GM12875 (cell line): ENCODE results near the gene MYLK.

Experiments
- H3K4me3 ChIP-seq: one replicate; pipeline ENCODE4 v1.5.1; 2011; ENCODE audit warnings: low read depth, low read length, control low read depth
- CTCF ChIP-seq: IDR thresholded peaks from 2 replicates; pipeline ENCODE4 v1.5.1; 2011; ENCODE audit warnings: low read depth, mild to moderate bottlenecking, control low read depth, inconsistent platforms, low read length, moderate library complexity, borderline replicate concordance; ENCODE audit not compliant: insufficient read depth

The MYLK gene

GRCh38 chr3:123755085-123755484 lies 129.0 kb downstream of the MYLK start:
- H3K4me3 ChIP-seq: no peak overlapping the region
- TF ChIP-seq CTCF: no peak

GRCh38 chr3:123753286-123753685 lies 130.8 kb downstream of the MYLK start:
- H3K4me3 ChIP-seq: no peak overlapping the region
- no peak for TF ChIP-seq CTCF

GRCh38 chr3:123752228-123752627 lies 131.9 kb downstream of the MYLK start:
- TF ChIP-seq CTCF: no peak
- no peak overlapping the region for H3K4me3 ChIP-seq

GRCh38 chr3:123751433-123751832 lies 132.7 kb downstream of the MYLK start:
- H3K4me3 ChIP-seq: no peak overlapping the region
- TF ChIP-seq CTCF: no peak

- no peak overlapping the region for H3K4me3 ChIP-seq
- TF ChIP-seq CTCF: no peak
These were observed 133.3 kb downstream of the MYLK start for GRCh38 chr3:123750659-123751420.

- no peak for TF ChIP-seq CTCF
- no peak overlapping the region for H3K4me3 ChIP-seq
These were observed 133.9 kb downstream of the MYLK start for GRCh38 chr3:123750209-123750608.

- H3K4me3 ChIP-seq: no peak overlapping the region
- no peak for TF ChIP-seq CTCF
These were observed 134.4 kb downstream of the MYLK start for GRCh38 chr3:123749711-123750110.
